ENCODE results near the gene AGBL2.

DNA sequence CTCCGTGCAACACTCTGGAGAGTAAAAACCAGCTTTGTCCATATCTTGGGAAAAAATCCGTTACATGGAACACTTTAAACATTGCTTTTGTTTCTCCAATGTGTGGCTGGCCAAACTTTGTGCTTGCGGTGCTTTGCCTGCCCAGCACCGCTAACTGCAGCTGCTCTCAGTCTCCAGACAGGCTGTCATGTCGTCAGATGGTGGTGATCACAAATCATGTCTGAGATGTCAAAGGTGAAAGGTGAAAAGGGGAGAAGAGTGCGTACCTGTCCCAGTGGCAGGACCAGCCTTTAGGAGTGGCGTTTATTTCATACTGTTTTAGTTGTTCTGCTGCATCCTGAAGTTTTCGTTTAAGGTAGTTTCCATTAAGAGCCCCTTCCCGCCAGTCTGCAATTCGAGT lies 17.1 kb upstream of the AGBL2 start:
- TF ChIP-seq, protein P1, sequence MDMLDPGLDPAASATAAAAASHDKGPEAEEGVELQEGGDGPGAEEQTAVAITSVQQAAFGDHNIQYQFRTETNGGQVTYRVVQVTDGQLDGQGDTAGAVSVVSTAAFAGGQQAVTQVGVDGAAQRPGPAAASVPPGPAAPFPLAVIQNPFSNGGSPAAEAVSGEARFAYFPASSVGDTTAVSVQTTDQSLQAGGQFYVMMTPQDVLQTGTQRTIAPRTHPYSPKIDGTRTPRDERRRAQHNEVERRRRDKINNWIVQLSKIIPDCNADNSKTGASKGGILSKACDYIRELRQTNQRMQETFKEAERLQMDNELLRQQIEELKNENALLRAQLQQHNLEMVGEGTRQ (IDR thresholded peaks at IDR 0.05; ENCODE audit: low read length), result no peak
- no peak for TF ChIP-seq NRF1 (IDR thresholded peaks at IDR 0.05; ENCODE audit: low read depth, low read length)
- TF ChIP-seq EZH2 (IDR thresholded peaks at IDR 0.05; ENCODE audit: low read depth, low read length, severe bottlenecking), result no peak
- TF ChIP-seq, protein P2, sequence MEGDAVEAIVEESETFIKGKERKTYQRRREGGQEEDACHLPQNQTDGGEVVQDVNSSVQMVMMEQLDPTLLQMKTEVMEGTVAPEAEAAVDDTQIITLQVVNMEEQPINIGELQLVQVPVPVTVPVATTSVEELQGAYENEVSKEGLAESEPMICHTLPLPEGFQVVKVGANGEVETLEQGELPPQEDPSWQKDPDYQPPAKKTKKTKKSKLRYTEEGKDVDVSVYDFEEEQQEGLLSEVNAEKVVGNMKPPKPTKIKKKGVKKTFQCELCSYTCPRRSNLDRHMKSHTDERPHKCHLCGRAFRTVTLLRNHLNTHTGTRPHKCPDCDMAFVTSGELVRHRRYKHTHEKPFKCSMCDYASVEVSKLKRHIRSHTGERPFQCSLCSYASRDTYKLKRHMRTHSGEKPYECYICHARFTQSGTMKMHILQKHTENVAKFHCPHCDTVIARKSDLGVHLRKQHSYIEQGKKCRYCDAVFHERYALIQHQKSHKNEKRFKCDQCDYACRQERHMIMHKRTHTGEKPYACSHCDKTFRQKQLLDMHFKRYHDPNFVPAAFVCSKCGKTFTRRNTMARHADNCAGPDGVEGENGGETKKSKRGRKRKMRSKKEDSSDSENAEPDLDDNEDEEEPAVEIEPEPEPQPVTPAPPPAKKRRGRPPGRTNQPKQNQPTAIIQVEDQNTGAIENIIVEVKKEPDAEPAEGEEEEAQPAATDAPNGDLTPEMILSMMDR (IDR thresholded peaks at IDR 0.05; ENCODE audit: control extremely low read depth in 1 of 3, insufficient read depth in 1 of 3, low read depth in 1 of 3, low read length in 3 of 3), result no peak
- no peak for TF ChIP-seq POLR2AphosphoS5 (IDR thresholded peaks at IDR 0.05; ENCODE audit: low read depth, low read length)
- TF ChIP-seq RBBP5 (IDR thresholded peaks at IDR 0.05; ENCODE audit: borderline replicate concordance, low read depth, low read length), result no peak
- TF ChIP-seq, protein P3, sequence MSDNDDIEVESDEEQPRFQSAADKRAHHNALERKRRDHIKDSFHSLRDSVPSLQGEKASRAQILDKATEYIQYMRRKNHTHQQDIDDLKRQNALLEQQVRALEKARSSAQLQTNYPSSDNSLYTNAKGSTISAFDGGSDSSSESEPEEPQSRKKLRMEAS (IDR thresholded peaks at IDR 0.05), result no peak
- no peak for TF ChIP-seq CHD1 (IDR thresholded peaks at IDR 0.05; ENCODE audit: low read depth, low read length)
- no peak for TF ChIP-seq POLR2A (IDR thresholded peaks at IDR 0.05; ENCODE audit: control extremely low read depth in 1 of 2, low read depth in 2 of 2, low read length in 2 of 2)
- TF ChIP-seq TAF1 (IDR thresholded peaks at IDR 0.05; ENCODE audit: low read depth, low read length), result no peak

All from H1 (cell line).